ENCODE results near the gene RPS16. TPM values are rescaled to one million over a fixed set of nuclear protein-coding genes. Genes with fewer than 3 reads are reported as not detected.

Gene RPS16
- total and polyA plus RNA-seq, 2 experiments from 2014 or later: 63.8 to 409 TPM

DNA sequence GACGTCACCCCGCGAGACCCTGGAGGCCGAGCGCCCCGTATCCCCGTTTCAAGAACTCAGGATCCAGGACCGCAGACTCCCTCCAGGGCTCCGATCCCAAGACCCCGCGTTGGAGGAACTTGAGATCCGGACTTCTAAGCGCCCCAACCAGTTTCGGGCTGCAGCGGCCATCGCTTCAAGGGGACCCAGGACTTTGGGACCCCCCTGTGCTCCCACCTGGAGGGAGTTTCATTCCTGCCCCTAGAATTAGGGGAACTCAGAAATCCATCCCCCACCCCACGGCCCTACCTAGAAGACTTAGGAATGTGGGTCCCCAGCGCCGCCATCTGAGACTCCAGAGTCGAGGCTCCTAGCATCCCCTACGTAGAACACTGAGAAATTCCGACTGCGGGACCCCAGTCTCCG is 22.9 kb downstream of the RPS16 start:
- Histone ChIP-seq H4K20me1 (ENCODE audit: insufficient read depth, poor library complexity, severe bottlenecking) (peaks cover 9% of the 10 kb centered on the region), H3K4me3 (peak overlapping the region; percentile 59), H3K36me3 (replicated peaks; ENCODE audit: insufficient read depth, low read depth) (no peaks in the 10 kb centered on the region), H3K27ac (peak overlapping the region; percentile 99), H3K4me1 (ENCODE audit: insufficient read depth) (peaks cover 18% of the 10 kb centered on the region), H3K79me2 (peaks cover 53% of the 10 kb centered on the region), H3K4me2 (peak overlapping the region; percentile 91), H3K9me2 (replicated peaks; ENCODE audit: insufficient read depth) (no peaks in the 10 kb centered on the region), H3K27me3 (no peaks in the 10 kb centered on the region), H2AFZ (peak overlapping the region; percentile 72), H3K9me3 (ENCODE audit: low read depth) (no peaks in the 10 kb centered on the region)
- TF ChIP-seq, protein P1, sequence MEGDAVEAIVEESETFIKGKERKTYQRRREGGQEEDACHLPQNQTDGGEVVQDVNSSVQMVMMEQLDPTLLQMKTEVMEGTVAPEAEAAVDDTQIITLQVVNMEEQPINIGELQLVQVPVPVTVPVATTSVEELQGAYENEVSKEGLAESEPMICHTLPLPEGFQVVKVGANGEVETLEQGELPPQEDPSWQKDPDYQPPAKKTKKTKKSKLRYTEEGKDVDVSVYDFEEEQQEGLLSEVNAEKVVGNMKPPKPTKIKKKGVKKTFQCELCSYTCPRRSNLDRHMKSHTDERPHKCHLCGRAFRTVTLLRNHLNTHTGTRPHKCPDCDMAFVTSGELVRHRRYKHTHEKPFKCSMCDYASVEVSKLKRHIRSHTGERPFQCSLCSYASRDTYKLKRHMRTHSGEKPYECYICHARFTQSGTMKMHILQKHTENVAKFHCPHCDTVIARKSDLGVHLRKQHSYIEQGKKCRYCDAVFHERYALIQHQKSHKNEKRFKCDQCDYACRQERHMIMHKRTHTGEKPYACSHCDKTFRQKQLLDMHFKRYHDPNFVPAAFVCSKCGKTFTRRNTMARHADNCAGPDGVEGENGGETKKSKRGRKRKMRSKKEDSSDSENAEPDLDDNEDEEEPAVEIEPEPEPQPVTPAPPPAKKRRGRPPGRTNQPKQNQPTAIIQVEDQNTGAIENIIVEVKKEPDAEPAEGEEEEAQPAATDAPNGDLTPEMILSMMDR (IDR thresholded peaks at IDR 0.05; ENCODE audit: poor library complexity): no peak
- TF ChIP-seq EZH2phosphoT487 (IDR thresholded peaks at IDR 0.05; ENCODE audit: low read depth, severe bottlenecking, unreplicated experiment): no peak
- TF ChIP-seq EZH2 (IDR thresholded peaks at IDR 0.05; ENCODE audit: borderline replicate concordance): no peak
- WGBS (ENCODE audit: low lambda C conversion rate, missing lambda C conversion rate): 1% methylated on average over 24 of the region's 24 CpGs
- no peak for DNase-seq (ENCODE audit: low spot score)

DNA sequence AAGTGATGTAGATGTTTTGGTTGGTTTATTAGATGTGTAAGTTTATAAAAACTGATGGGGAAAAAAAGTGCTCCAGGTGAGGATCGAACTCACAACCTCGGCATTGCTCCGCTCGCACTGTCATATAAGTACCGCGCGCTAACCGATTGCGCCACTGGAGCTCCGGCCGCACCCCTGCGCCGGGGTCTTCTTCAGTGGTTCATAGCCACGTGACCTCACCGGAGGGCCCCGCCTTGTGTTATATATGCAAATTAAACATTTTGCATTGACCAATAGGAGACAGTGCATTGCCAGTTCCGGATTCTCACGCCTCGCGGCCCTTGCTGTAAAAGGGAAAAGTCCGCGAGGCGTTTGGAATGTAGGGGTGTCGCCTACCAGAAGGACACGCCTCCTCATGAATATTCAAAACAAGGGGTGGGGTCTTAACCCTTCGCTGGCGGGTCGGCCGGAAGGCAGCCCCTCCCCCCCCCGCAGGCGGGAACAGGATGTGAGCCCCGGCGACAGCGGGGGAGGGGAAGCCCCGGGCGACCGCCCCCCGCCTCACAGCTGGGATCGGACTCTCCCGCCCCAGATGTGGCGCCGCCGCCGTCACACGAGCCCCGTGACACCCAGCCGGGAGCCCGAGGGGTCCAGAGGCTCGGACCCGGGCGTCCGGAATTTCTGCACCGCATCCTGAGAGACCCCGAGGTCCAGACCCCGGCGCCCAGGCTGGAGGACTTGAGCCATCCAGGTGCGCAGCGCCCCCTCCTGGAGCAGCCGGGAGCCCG is 23.5 kb downstream of the RPS16 start, which contains the start of gene PLEKHG2:
TSS of gene PLEKHG2 (plus strand) at position 570 of the 767 bp plus-strand sequence. CDS start 1,418 bp downstream, outside the sequence.
- H2AFZ ChIP-seq: peak within 1 kb of the TSS; percentile 72
- no peaks in the 10 kb centered on the region for H3K9me3 ChIP-seq (ENCODE audit: low read depth)
- DNase-seq (ENCODE audit: low spot score): peak; percentile 99
- peak within 1 kb of the TSS; percentile 100 for H3K27ac ChIP-seq
- TF ChIP-seq, protein P1 (IDR thresholded peaks at IDR 0.05; ENCODE audit: poor library complexity): peak; percentile 93
- no peak for TF ChIP-seq EZH2phosphoT487 (IDR thresholded peaks at IDR 0.05; ENCODE audit: low read depth, severe bottlenecking, unreplicated experiment)
- H3K9me2 ChIP-seq (replicated peaks; ENCODE audit: insufficient read depth): no peaks in the 10 kb centered on the region
- H3K79me2 ChIP-seq: peaks cover 59% of the 10 kb centered on the region
- H3K4me1 ChIP-seq (ENCODE audit: insufficient read depth): peaks cover 18% of the 10 kb centered on the region
- no peaks in the 10 kb centered on the region for H3K36me3 ChIP-seq (replicated peaks; ENCODE audit: insufficient read depth, low read depth)
- under 1% methylated on average over 49 of the region's 60 CpGs for WGBS (ENCODE audit: low lambda C conversion rate, missing lambda C conversion rate)
- H4K20me1 ChIP-seq (ENCODE audit: insufficient read depth, poor library complexity, severe bottlenecking): peaks cover 15% of the 10 kb centered on the region
- H3K4me2 ChIP-seq: peak within 1 kb of the TSS; percentile 91
- peak within 1 kb of the TSS; percentile 59 for H3K4me3 ChIP-seq
- H3K27me3 ChIP-seq: no peaks in the 10 kb centered on the region

DNA sequence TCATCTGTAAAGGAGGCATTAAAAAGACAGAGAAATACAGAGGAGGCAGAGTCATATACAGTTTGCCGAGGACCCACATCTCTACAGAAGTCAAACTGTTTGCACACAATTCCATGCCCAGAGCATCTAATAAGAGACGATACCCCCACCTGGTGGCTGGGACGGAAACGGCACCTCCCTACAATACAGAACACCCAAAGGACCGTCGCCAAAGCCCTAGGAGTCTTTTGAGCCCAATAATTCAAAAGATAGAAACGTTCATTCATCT is 24.0 kb downstream of the RPS16 start:
- H4K20me1 ChIP-seq (ENCODE audit: insufficient read depth, poor library complexity, severe bottlenecking): peaks cover 20% of the 10 kb centered on the region
- peaks cover 18% of the 10 kb centered on the region for H3K4me1 ChIP-seq (ENCODE audit: insufficient read depth)
- no peaks in the 10 kb centered on the region for H3K9me3 ChIP-seq (ENCODE audit: low read depth)
- DNase-seq (ENCODE audit: low spot score): peak; percentile 95
- no peaks in the 10 kb centered on the region for H3K27me3 ChIP-seq
- no peak overlapping the region for H3K4me3 ChIP-seq
- no peaks in the 10 kb centered on the region for H3K9me2 ChIP-seq (replicated peaks; ENCODE audit: insufficient read depth)
- no peaks in the 10 kb centered on the region for H3K36me3 ChIP-seq (replicated peaks; ENCODE audit: insufficient read depth, low read depth)
- TF ChIP-seq, protein P1 (IDR thresholded peaks at IDR 0.05; ENCODE audit: poor library complexity): peak; percentile 95
- TF ChIP-seq EZH2phosphoT487 (IDR thresholded peaks at IDR 0.05; ENCODE audit: low read depth, severe bottlenecking, unreplicated experiment): no peak
- no peak overlapping the region for H2AFZ ChIP-seq
- H3K79me2 ChIP-seq: peaks cover 61% of the 10 kb centered on the region
- WGBS (ENCODE audit: low lambda C conversion rate, missing lambda C conversion rate): 1% methylated on average over 7 of the region's 7 CpGs
- peak overlapping the region; percentile 100 for H3K27ac ChIP-seq
- H3K4me2 ChIP-seq: peak overlapping the region; percentile 85

Measured in hepatocyte (in vitro differentiated cells).